Fibroblast of mammary gland (primary cell): ENCODE results near the gene PLEKHN1.
"Not testable (repeated sequence)": the region's sequence is repeated elsewhere in the genome, so short reads cannot be mapped to it uniquely, and the experiment has no call there.

ENCODE experiments used
- DNase-seq: peaks from one replicate; pipeline ENCODE4 v3.0.0-alpha.2; 2010; ENCODE audit warnings: low read depth
- H3K4me3 ChIP-seq: 2 replicates; pipeline ENCODE4 v1.5.1; 2011; ENCODE audit warnings: low read depth, mild to moderate bottlenecking, low read length, moderate library complexity; ENCODE audit not compliant: control insufficient read depth
- CTCF ChIP-seq: conservative IDR thresholded peaks from 2 replicates; pipeline ENCODE4 v1.5.1; 2011; ENCODE audit warnings: low read depth, low read length, inconsistent platforms; ENCODE audit not compliant: control insufficient read depth, insufficient read depth

PLEKHN1 gene

DNA sequence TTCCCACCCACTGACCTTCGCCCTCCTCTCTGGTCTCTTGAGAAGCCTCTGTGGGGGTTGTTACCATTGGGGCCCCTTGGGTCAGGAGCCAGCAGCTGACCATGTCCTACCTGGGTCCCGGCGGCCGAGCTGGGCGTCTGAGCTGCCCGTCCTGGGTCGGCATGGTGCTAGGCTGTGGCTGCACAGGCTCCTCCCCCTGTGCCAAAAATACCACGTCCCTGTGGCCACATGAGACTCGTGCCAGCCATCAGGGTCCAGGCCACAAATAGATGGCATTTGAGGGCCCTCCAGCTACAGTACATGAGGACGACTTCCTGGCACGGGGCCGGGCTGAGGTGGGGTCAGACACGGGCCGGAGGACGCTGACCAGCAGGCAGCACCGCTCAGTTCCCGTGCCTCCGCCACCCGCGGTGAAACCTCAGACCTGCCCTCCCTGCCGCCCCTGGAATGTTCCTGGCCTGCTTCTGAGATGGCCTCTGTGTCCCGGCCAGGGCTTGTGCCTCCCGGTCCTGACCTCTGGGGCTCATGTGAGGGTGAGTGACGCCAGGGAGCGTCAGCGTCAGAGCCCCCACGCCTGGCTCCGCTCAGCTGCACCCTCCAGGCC, 15.8 kb downstream of the PLEKHN1 start, which contains the start of gene PERM1:
Gene PERM1, minus strand, starts transcription at position 139 of the 604 bp plus-strand sequence. CDS start 1,064 bp downstream, outside the sequence.
- TF ChIP-seq CTCF, result no peak
- H3K4me3 ChIP-seq, result no peak within 1 kb of the TSS
- no peak for DNase-seq

DNA sequence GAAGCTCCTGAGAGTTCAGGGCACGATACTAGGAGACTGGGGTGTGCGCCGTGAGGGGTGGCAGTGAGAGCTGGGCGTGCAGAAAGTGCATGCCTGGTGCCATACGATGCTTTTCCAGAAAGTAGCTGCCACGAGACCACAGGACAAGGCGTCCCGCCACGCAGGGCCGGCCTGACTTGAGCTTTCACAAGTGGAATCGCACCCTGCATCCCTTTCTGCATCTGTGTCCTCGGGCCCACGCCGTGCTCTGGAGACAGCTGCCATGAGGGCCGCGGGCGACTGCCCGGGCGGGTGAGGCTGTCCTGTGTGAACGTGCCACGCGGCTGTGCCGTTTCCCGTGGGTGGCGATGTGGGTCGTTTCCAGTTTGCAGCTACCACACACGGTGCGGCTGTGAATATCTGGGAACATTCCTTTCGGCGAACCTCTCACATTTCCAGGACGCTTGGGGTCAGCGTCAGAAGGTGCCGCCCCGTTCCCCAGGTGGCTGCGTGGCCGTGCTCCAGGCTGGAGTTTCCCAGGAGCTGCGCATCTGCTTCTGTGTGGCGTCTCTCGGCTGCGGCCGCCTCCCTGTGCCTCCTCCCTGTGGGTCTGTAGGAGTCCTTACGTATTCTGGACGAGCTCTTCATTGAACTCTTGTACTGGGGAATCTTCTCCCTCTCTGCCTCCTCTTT, 16.6 kb downstream of the PLEKHN1 start:
- no peak for TF ChIP-seq CTCF
- no peak for DNase-seq
- H3K4me3 ChIP-seq, result no peak overlapping the region

GRCh38 chr1:983798-984475, 17.7 kb downstream of the PLEKHN1 start:
- peak; percentile 65 for TF ChIP-seq CTCF
- no peak for DNase-seq
- H3K4me3 ChIP-seq, result no peak overlapping the region

GRCh38 chr1:984476-984814, 18.2 kb downstream of the PLEKHN1 start:
- no peak for DNase-seq
- no peak for TF ChIP-seq CTCF
- H3K4me3 ChIP-seq, result no peak overlapping the region

DNA sequence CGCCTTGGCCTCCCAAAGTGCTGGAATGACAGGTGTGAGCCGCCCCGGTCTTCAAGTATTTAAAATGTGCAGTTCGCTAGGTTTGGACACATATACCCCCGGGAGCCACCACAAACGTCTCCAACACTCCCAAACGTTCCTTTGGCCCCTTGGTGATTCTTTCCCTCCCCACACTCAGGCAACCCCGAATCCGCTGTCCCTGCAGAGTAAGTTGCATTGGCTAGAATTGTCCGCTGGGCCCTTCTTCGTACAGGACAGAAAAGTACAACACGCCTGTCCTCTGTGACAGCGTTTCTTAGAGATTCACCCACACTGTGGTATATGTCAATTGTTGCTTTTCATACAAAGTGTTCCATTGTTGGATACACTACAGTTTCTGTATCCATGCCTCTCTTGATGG, 18.8 kb downstream of the PLEKHN1 start:
- no peak overlapping the region for H3K4me3 ChIP-seq
- DNase-seq, result no peak
- TF ChIP-seq CTCF, result no peak

GRCh38 chr1:988061-988460, 21.8 kb downstream of the PLEKHN1 start:
- DNase-seq, H3K4me3 ChIP-seq: not testable (repeated sequence)

- not testable (repeated sequence) for DNase-seq, H3K4me3 ChIP-seq
These were observed 25.0 kb downstream of the PLEKHN1 start for GRCh38 chr1:991275-991674.
